Endothelial cell of umbilical vein (primary cell): ENCODE measurements around the gene CCL4. TPM values are rescaled to one million over a fixed set of nuclear protein-coding genes. Genes with fewer than 3 reads are reported as not detected.

Experiments
- BruUV-seq: library from RNA; stranded (reverse); fragments of 400-500 nt; replicated peaks from 2 replicates; lab custom pipeline; 2021; lab: Mats Ljungman, UMichigan
- CTCF ChIA-PET: fragments of 300-600, 350-600 bp; sonication (Branson Sonifier 250); formaldehyde crosslinking; loops from one replicate; lab custom pipeline; 2021; ENCODE audit warnings: antibody characterized with exemption, inconsistent platforms; lab: Charles Lee
- POLR2A ChIA-PET: fragments of 300-600, 350-600 bp; sonication (Branson Sonifier 250); formaldehyde crosslinking; loops from one replicate; lab custom pipeline; 2021; ENCODE audit warnings: antibody characterized with exemption, inconsistent platforms; lab: Charles Lee
- DNase-seq: peaks from one replicate; pipeline ENCODE4 v3.0.0-alpha.2; 2011; ENCODE audit warnings: low read depth, low spot score
- FAIRE-seq: peaks from 2 replicates; lab custom pipeline; 2011; peaks lifted over from hg19 to GRCh38; lab: Jason Lieb, UNC
- H2AFZ ChIP-seq: 2 replicates; pipeline ENCODE4 v1.6.0; 2012; ENCODE audit warnings: low read depth, low read length, control low read depth, inconsistent platforms
- H3K27ac ChIP-seq: 2 replicates; pipeline ENCODE4 v1.5.1; 2011; ENCODE audit warnings: low read depth, mild to moderate bottlenecking, control low read depth, low read length, moderate library complexity; ENCODE audit not compliant: insufficient read depth
- H3K27me3 ChIP-seq, 2 experiments: 2 replicates each; pipeline versions ENCODE4 v1.6.0 to v1.6.1; 2011; ENCODE audit warnings: low read length in 2 of 2, mixed read lengths in 1 of 2; ENCODE audit not compliant: control insufficient read depth in 2 of 2, insufficient read depth in 2 of 2
- H3K36me3 ChIP-seq, 2 experiments: 2 replicates in 1 of 2; 3 replicates in 1 of 2; pipeline ENCODE4 v1.5.1; 2011; ENCODE audit warnings: low read length in 2 of 2, mild to moderate bottlenecking in 1 of 2, moderate library complexity in 1 of 2; ENCODE audit not compliant: control insufficient read depth in 2 of 2, insufficient read depth in 2 of 2; ENCODE audit errors: extremely low read depth in 1 of 2
- H3K4me1 ChIP-seq: 3 replicates; pipeline ENCODE4 v1.5.1; 2011; ENCODE audit warnings: mild to moderate bottlenecking, low read length; ENCODE audit not compliant: control insufficient read depth, insufficient read depth; ENCODE audit errors: extremely low read depth
- H3K4me2 ChIP-seq: 2 replicates; pipeline ENCODE4 v1.6.1; 2011; ENCODE audit warnings: low read length, control low read depth, mixed read lengths; ENCODE audit not compliant: insufficient read depth
- H3K4me3 ChIP-seq, 3 experiments: fragments of 200-600 bp in 1 of 3; sonication (generic), shearing (Covaris generic) in 1 of 3; replicated peaks in 1 of 3; 2 replicates each; pipeline ENCODE4 v1.5.1; 2011 to 2016; ENCODE audit warnings: control low read depth in 3 of 3, low read length in 3 of 3, mild to moderate bottlenecking in 2 of 3, inconsistent platforms in 1 of 3, low read depth in 1 of 3, moderate library complexity in 1 of 3; ENCODE audit not compliant: insufficient read depth in 1 of 3
- H3K79me2 ChIP-seq: 2 replicates; pipeline ENCODE4 v1.6.0; 2012; ENCODE audit warnings: low read length, inconsistent platforms; ENCODE audit not compliant: control insufficient read depth, insufficient read depth
- H3K9ac ChIP-seq: replicated peaks from 2 replicates; pipeline ENCODE3; 2011; ENCODE audit warnings: low read length, control low read depth; ENCODE audit not compliant: insufficient read depth; ENCODE audit errors: extremely low read depth
- H3K9me1 ChIP-seq: replicated peaks from 3 replicates; pipeline ENCODE4 v1.6.0; 2011; ENCODE audit warnings: mild to moderate bottlenecking, low read length; ENCODE audit not compliant: control insufficient read depth, insufficient read depth; ENCODE audit errors: extremely low read depth
- H3K9me3 ChIP-seq: replicated peaks from 2 replicates; pipeline ENCODE4 v1.5.1; 2012; ENCODE audit warnings: low read length, inconsistent platforms; ENCODE audit not compliant: control insufficient read depth, insufficient read depth
- H4K20me1 ChIP-seq: replicated peaks from 2 replicates; pipeline ENCODE3; 2011; ENCODE audit warnings: mild to moderate bottlenecking, low read length; ENCODE audit not compliant: control insufficient read depth, insufficient read depth; ENCODE audit errors: extremely low read depth
- EZH2 ChIP-seq: IDR thresholded peaks from 2 replicates; pipeline ENCODE4 v1.6.1; 2012; ENCODE audit warnings: borderline replicate concordance, low read depth, mild to moderate bottlenecking, moderate library complexity, low read length, inconsistent platforms; ENCODE audit not compliant: severe bottlenecking
- FOS ChIP-seq: IDR thresholded peaks from 2 replicates; pipeline ENCODE4 v1.6.1; 2011; ENCODE audit warnings: mild to moderate bottlenecking, low read length, moderate library complexity, borderline replicate concordance; ENCODE audit not compliant: insufficient read depth
- GATA2 ChIP-seq: IDR thresholded peaks from 2 replicates; pipeline ENCODE4 v1.7.0; 2011; ENCODE audit warnings: low read depth, mild to moderate bottlenecking, moderate library complexity, mixed read lengths, low read length; ENCODE audit not compliant: insufficient read length, insufficient read depth
- JUN ChIP-seq: IDR thresholded peaks from 2 replicates; pipeline ENCODE4 v1.6.1; 2011; ENCODE audit warnings: borderline replicate concordance, low read depth; ENCODE audit not compliant: insufficient read length, insufficient read depth
- MAX ChIP-seq: IDR thresholded peaks from 2 replicates; pipeline ENCODE4 v1.6.1; 2011; ENCODE audit not compliant: insufficient read depth, insufficient read length
- MYC ChIP-seq: IDR thresholded peaks from one replicate; pipeline ENCODE4 v1.6.1; 2011; ENCODE audit warnings: mild to moderate bottlenecking, low read depth, low read length
- POLR2A ChIP-seq: IDR thresholded peaks from 2 replicates; pipeline ENCODE4 v1.6.1; 2012; ENCODE audit warnings: low read depth, mild to moderate bottlenecking, control low read depth, low read length
- POLR2AphosphoS5 ChIP-seq: IDR thresholded peaks from 2 replicates; pipeline ENCODE4 v1.6.1; 2012; ENCODE audit warnings: low read depth, mild to moderate bottlenecking, control low read depth, low read length, moderate library complexity; ENCODE audit not compliant: insufficient read depth
- dilution Hi-C: fragments of 300-500 bp; cut with MboI; formaldehyde crosslinking; loops from one replicate; pipeline ENCODE4 v1.15.0; 2019; ENCODE audit warnings: low sequenced_read_pairs; ENCODE audit not compliant: extremely low pct_ligation_motif_present
- intact Hi-C: fragments of 100-400 bp; cut with micrococcal nuclease; formaldehyde crosslinking; loops from one replicate; pipeline ENCODE4 v1.10.0; 2022
- polyA plus RNA-seq, 4 experiments: library from polyadenylated mRNA; depleted of rRNA in 3 of 4; stranded (reverse) in 3 of 4; unstranded in 1 of 4; fragments of >200 nt; gene quantifications; 2 replicates each; pipeline versions ENCODE4 v1.2.1 to v1.2.3, GENCODE V29; 2011 to 2012; ENCODE audit warnings: missing spikeins in 1 of 4
- total RNA-seq: library from RNA; stranded (reverse); gene quantifications from 2 replicates; pipeline ENCODE4 v1.2.3, GENCODE V29; 2021
- TF ChIP-seq, protein P1 (sequence below), 2 donors: IDR thresholded peaks; 1 replicate in 1 of 2; 2 replicates in 1 of 2; pipeline ENCODE4 v1.5.1; 2011; ENCODE audit warnings: low read length in 2 of 2, mild to moderate bottlenecking in 2 of 2, moderate library complexity in 2 of 2, control low read depth in 1 of 2, inconsistent platforms in 1 of 2, low read depth in 1 of 2; ENCODE audit not compliant: insufficient read depth in 1 of 2; ENCODE audit errors: extremely low read depth in 1 of 2

The CCL4 gene
- total and polyA plus RNA-seq, 2 donors (not counting 3 experiments of a cell fraction or from before 2014, with no cell fraction given): not detected

- no peaks in the 10 kb centered on the region for H3K4me1 ChIP-seq
- no peak overlapping the region for H3K27ac ChIP-seq
- no TSS peak for BruUV-seq
- FAIRE-seq (no peak), DNase-seq (no peak)
- TF ChIP-seq POLR2AphosphoS5 (no peak), MYC (no peak), EZH2 (no peak), POLR2A (no peak), MAX (no peak), FOS (no peak), JUN (no peak), GATA2 (no peak)
- TF ChIP-seq, protein P1, sequence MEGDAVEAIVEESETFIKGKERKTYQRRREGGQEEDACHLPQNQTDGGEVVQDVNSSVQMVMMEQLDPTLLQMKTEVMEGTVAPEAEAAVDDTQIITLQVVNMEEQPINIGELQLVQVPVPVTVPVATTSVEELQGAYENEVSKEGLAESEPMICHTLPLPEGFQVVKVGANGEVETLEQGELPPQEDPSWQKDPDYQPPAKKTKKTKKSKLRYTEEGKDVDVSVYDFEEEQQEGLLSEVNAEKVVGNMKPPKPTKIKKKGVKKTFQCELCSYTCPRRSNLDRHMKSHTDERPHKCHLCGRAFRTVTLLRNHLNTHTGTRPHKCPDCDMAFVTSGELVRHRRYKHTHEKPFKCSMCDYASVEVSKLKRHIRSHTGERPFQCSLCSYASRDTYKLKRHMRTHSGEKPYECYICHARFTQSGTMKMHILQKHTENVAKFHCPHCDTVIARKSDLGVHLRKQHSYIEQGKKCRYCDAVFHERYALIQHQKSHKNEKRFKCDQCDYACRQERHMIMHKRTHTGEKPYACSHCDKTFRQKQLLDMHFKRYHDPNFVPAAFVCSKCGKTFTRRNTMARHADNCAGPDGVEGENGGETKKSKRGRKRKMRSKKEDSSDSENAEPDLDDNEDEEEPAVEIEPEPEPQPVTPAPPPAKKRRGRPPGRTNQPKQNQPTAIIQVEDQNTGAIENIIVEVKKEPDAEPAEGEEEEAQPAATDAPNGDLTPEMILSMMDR (IDR thresholded peaks at IDR 0.05; ENCODE audit: extremely low read depth in 1 of 2, insufficient read depth in 1 of 2, low read depth in 1 of 2, low read length in 2 of 2): no peak
- ChIA-PET CTCF (interaction anchor here (2.5 kb wide), 1 partner anchor 12 kb away, joined by 13 read pairs; no protein-coding TSS in a partner anchor), POLR2A (no interaction called here)
- no peak overlapping the region for H3K9ac ChIP-seq
- no peak overlapping the region for H3K4me3 ChIP-seq
- dilution Hi-C loops: no loop called here
- H2AFZ ChIP-seq: no peak overlapping the region
- peaks cover 0 to 4% of the 10 kb centered on the region in 2 experiments for H3K27me3 ChIP-seq
- H3K4me2 ChIP-seq: no peak overlapping the region
- no peaks in the 10 kb centered on the region for H4K20me1 ChIP-seq
- H3K9me3 ChIP-seq: no peaks in the 10 kb centered on the region
- H3K36me3 ChIP-seq: no peaks in the 10 kb centered on the region
- no peaks in the 10 kb centered on the region for H3K79me2 ChIP-seq
- intact Hi-C loops: no loop called here
- H3K9me1 ChIP-seq: no peaks in the 10 kb centered on the region
Measured at GRCh38 chr17:36059406-36059805, 44.2 kb upstream of the CCL4 start.
